Smooth muscle cell (in vitro differentiated cells): ENCODE results near the gene CTRB1. TPM values are rescaled to one million over a fixed set of nuclear protein-coding genes. Genes with fewer than 3 reads are reported as not detected.
A peak's percentile ranks its signal among the peaks of the same experiment; 100 is the strongest.

ENCODE experiments used
- DNase-seq: peaks from one replicate; lab custom pipeline; 2025; ENCODE audit not compliant: unreplicated experiment; lab: John Stamatoyannopoulos, UW
- H2AFZ ChIP-seq: fragments of 200-600 bp; sonication (generic); 2 replicates; pipeline ENCODE4 v1.6.0; 2016; ENCODE audit warnings: antibody characterized with exemption, low read depth, mild to moderate bottlenecking
- H3F3A ChIP-seq: fragments of 200-600 bp; sonication (generic); 2 replicates; pipeline ENCODE4 v1.6.0; 2017; ENCODE audit warnings: antibody characterized with exemption, low read depth
- H3K27ac ChIP-seq: fragments of 200-600 bp; sonication (generic); 2 replicates; pipeline ENCODE4 v1.5.1; 2016; ENCODE audit warnings: low read depth, mild to moderate bottlenecking
- H3K27me3 ChIP-seq: fragments of 200-600 bp; sonication (generic); 2 replicates; pipeline ENCODE4 v1.6.1; 2016; ENCODE audit warnings: low read depth, mild to moderate bottlenecking
- H3K36me3 ChIP-seq: fragments of 200-600 bp; sonication (generic); 2 replicates; pipeline ENCODE4 v1.5.1; 2016; ENCODE audit warnings: low read depth
- H3K4me1 ChIP-seq: fragments of 200-600 bp; sonication (generic); 2 replicates; pipeline ENCODE4 v1.5.1; 2016; ENCODE audit warnings: low read depth
- H3K4me2 ChIP-seq: fragments of 200-600 bp; sonication (generic); 2 replicates; pipeline ENCODE4 v1.6.0; 2016; ENCODE audit warnings: mild to moderate bottlenecking
- H3K4me3 ChIP-seq: fragments of 200-600 bp; sonication (generic); 2 replicates; pipeline ENCODE4 v1.5.1; 2016; ENCODE audit warnings: mild to moderate bottlenecking
- H3K79me2 ChIP-seq: fragments of 200-600 bp; sonication (generic); 2 replicates; pipeline ENCODE4 v1.6.0; 2016; ENCODE audit warnings: low read depth, mild to moderate bottlenecking
- H3K9ac ChIP-seq: fragments of 200-600 bp; sonication (generic); 2 replicates; pipeline ENCODE4 v1.6.0; 2016; ENCODE audit warnings: low read depth
- H3K9me3 ChIP-seq: fragments of 200-600 bp; sonication (generic); replicated peaks from 2 replicates; pipeline ENCODE4 v1.5.1; 2016; ENCODE audit warnings: low read depth
- H4K20me1 ChIP-seq: fragments of 200-600 bp; sonication (generic); 2 replicates; pipeline ENCODE4 v1.6.0; 2016; ENCODE audit warnings: low read depth
- WGBS: methylation state at CpG from one replicate; pipeline ENCODE4 v1.1.7; 2016; ENCODE audit warnings: low lambda C conversion rate; 5-methylcytosine and 5-hydroxymethylcytosine counted together
- polyA plus RNA-seq: library from polyadenylated mRNA; unstranded; fragments of >200 nt; fragmentation: Nextera tagmentation; extraction: Ambion mirVana; gene quantifications from 2 replicates; pipeline ENCODE4 v1.2.1, GENCODE V29; 2016
- total RNA-seq: library from RNA; depleted of rRNA; stranded (reverse); fragments of >200 nt; gene quantifications from 2 replicates; pipeline ENCODE4 v1.2.3, GENCODE V29; 2014
- TF ChIP-seq, protein P1 (sequence below): fragments of 200-600 bp; sonication (generic); IDR thresholded peaks from 2 replicates; pipeline ENCODE4 v1.5.1; 2017; ENCODE audit warnings: borderline replicate concordance, mild to moderate bottlenecking, antibody characterized with exemption; ENCODE audit not compliant: insufficient read depth, poor library complexity, severe bottlenecking

Gene CTRB1
- total and polyA plus RNA-seq, 2 experiments from 2014 or later: 1.9 TPM; not detected in 1

DNA sequence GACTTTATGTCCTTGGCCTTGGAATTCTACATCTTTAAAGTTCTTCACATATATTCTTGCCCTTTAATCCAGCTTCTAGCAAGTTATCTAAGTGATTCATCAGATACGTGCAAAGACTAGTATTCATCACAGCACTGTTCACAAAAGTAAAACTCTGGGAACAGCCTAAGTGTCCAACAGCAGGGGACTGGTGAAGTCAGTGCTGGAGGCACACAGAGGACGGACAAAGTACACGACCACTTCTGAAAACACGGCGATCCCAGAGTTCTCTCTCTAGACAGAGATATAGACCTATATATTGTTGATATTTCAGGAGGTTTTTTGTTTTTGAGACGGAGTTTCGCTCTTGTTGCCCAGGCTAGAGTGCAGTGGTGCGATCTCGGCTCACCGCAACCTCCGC is 12.8 kb downstream of the CTRB1 start:
- H3K4me2 ChIP-seq: no peak overlapping the region
- peaks cover 47% of the 10 kb centered on the region for H3K79me2 ChIP-seq
- peaks cover 9% of the 10 kb centered on the region for H3K36me3 ChIP-seq
- WGBS: 89% methylated on average over 11 of the region's 11 CpGs
- H4K20me1 ChIP-seq: peaks cover 99% of the 10 kb centered on the region
- no peak overlapping the region for H3K4me3 ChIP-seq
- no peaks in the 10 kb centered on the region for H3K9me3 ChIP-seq
- DNase-seq: no peak
- no peak overlapping the region for H2AFZ ChIP-seq
- H3K27ac ChIP-seq: peak overlapping the region; percentile 42
- H3K27me3 ChIP-seq: no peaks in the 10 kb centered on the region
- TF ChIP-seq, protein P1, sequence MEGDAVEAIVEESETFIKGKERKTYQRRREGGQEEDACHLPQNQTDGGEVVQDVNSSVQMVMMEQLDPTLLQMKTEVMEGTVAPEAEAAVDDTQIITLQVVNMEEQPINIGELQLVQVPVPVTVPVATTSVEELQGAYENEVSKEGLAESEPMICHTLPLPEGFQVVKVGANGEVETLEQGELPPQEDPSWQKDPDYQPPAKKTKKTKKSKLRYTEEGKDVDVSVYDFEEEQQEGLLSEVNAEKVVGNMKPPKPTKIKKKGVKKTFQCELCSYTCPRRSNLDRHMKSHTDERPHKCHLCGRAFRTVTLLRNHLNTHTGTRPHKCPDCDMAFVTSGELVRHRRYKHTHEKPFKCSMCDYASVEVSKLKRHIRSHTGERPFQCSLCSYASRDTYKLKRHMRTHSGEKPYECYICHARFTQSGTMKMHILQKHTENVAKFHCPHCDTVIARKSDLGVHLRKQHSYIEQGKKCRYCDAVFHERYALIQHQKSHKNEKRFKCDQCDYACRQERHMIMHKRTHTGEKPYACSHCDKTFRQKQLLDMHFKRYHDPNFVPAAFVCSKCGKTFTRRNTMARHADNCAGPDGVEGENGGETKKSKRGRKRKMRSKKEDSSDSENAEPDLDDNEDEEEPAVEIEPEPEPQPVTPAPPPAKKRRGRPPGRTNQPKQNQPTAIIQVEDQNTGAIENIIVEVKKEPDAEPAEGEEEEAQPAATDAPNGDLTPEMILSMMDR: no peak
- peaks cover 24% of the 10 kb centered on the region for H3F3A ChIP-seq
- no peaks in the 10 kb centered on the region for H3K4me1 ChIP-seq
- no peak overlapping the region for H3K9ac ChIP-seq

DNA sequence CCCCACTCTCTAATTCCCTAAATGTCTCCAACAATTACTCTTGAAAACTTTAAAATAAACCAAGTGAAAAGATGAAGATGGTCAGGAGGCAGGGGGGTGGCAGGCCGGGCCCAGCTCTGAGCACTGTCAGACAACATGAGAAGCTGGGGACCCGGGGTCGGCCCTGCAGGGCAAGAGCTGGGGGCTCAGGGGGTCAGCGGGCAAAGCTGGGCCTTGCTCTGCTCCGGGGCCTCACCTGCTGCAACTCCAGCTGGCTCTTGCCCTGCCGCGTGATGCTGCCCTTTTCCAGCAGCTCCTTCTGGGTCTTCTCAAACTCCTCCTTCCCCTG is 14.8 kb downstream of the CTRB1 start:
- Histone ChIP-seq H3K9me3 (no peaks in the 10 kb centered on the region), H3K4me3 (no peak overlapping the region), H3K27me3 (no peaks in the 10 kb centered on the region), H3K9ac (no peak overlapping the region), H3K4me1 (peaks cover 8% of the 10 kb centered on the region), H3K4me2 (no peak overlapping the region), H2AFZ (no peak overlapping the region), H3K79me2 (peaks cover 66% of the 10 kb centered on the region), H4K20me1 (peaks cover 99% of the 10 kb centered on the region), H3K36me3 (peaks cover 9% of the 10 kb centered on the region), H3K27ac (no peak overlapping the region), H3F3A (peaks cover 10% of the 10 kb centered on the region)
- DNase-seq: no peak
- TF ChIP-seq, protein P1: no peak
- 73% methylated on average over 5 of the region's 7 CpGs for WGBS

DNA sequence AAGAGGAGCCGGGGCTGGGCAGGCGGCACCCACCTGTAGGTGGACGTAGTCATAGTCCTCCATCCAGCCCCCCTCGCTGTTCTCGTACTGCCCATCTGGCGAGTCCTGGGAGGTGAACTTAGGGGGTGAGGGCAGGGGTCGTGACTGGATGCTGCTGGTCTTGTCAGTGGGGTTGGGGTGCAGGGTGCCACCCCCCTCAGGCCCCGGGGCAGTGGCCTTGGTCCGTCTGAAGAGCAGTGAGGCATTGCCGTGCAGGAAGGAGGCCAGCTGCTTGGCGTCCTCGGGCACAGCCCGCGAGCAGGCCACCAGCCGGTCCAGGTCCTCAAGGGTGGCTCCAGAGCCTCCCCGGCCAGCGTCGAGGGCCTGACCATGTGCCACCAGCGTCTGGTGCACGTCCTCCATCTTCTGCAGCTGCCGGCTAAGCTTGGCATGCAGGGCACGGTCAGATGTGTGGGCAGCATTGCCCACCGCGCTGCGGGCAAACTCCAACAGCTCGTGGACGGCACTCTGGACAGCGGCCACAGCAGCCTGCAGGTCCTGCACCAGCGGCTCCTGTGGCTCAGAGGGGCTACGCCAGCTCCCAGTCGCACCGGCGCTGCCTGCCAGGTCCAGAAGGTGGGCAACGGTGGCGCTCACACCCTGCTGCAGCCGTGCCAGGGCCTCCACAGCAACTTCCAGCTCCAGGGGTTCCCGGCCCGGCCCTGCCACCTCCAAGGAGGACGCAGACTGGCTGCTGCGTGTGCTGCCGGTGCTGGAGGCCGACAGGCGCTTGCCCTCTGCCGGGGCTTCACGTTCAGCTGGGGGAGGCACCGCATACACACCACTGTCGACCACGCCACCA is 16.3 kb downstream of the CTRB1 start:
- no peaks in the 10 kb centered on the region for H3K9me3 ChIP-seq
- H2AFZ ChIP-seq: no peak overlapping the region
- no peak overlapping the region for H3K4me3 ChIP-seq
- no peak overlapping the region for H3K4me2 ChIP-seq
- H3K36me3 ChIP-seq: peaks cover 9% of the 10 kb centered on the region
- 90% methylated on average over 42 of the region's 48 CpGs for WGBS
- H3K27me3 ChIP-seq: no peaks in the 10 kb centered on the region
- no peak overlapping the region for H3K9ac ChIP-seq
- H3K79me2 ChIP-seq: peaks cover 81% of the 10 kb centered on the region
- TF ChIP-seq, protein P1: no peak
- peak overlapping the region; percentile 43 for H3K27ac ChIP-seq
- no peak for DNase-seq
- peaks cover 17% of the 10 kb centered on the region for H3K4me1 ChIP-seq
- H3F3A ChIP-seq: peaks cover 14% of the 10 kb centered on the region
- peaks cover 99% of the 10 kb centered on the region for H4K20me1 ChIP-seq
